ENCODE data around the gene KITLG.
"Not testable (repeated sequence)": the region's sequence is repeated elsewhere in the genome, so short reads cannot be mapped to it uniquely, and the experiment has no call there.

Gene KITLG

GRCh38 chr12:88575361-88575970 lies 4.8 kb downstream of the KITLG start:
- DNase-seq = no peak

DNA sequence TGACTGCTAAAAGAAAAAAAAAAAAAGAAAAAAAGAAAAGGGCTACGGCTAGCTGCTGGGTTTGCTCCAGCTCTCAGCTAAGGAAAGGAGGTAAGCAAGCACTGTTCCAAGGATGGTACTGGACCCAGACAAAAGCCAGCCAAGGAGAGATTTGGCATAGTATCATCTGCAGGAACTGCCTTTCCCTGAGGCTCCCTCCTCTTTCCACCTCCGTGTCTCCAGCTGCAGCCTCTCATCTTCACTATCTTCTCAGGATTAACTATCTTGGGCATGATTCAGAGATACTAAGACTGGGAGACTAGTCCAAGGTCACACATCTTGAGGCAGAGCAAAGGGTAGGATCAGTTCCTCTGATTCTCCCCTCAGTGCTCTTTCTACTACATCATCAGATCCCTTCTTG lies 6.0 kb downstream of the KITLG start:
- no peak for DNase-seq

GRCh38 chr12:88573583-88573982 lies 6.7 kb downstream of the KITLG start:
- no peak for DNase-seq

DNA sequence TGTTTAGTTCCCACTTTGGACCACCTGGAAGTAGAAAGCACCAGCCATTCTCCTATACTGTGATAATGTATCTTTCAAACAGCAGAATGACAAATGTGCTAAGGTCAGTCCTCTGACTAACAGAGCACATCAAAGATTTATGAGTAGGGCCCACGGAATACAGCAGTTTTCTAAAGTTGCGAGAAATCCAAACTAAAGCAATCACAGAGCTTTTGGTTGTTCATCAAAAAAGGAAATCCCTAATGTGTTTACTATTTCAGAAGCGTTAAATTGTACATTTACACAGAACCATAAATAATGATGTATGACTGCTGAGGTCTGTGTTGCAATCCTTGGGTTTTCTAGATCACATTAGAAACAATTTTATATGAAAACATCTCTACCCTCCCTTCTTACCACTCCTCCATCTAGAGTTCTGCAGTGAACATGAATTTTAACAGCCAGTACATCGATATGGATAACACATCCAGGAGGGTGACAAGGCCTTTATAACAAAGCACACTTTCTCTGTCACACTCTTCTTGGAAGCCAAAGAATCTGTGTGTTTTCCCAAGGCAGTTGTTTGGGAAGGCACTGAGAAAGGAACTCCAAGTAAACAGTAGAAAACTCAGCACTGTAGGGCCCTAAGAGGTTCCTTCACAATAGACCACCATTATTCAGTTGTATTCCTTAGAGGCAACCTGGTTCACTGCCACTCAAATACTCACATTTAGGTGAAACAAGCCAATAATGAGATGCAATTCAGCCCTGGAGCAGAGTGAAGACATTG lies 7.3 kb downstream of the KITLG start:
- no peak for DNase-seq

GRCh38 chr12:88571543-88571942 lies 8.7 kb downstream of the KITLG start:
- no peak for DNase-seq

- no peak for DNase-seq
Measured at GRCh38 chr12:88570103-88570502, 10.2 kb downstream of the KITLG start.

DNA sequence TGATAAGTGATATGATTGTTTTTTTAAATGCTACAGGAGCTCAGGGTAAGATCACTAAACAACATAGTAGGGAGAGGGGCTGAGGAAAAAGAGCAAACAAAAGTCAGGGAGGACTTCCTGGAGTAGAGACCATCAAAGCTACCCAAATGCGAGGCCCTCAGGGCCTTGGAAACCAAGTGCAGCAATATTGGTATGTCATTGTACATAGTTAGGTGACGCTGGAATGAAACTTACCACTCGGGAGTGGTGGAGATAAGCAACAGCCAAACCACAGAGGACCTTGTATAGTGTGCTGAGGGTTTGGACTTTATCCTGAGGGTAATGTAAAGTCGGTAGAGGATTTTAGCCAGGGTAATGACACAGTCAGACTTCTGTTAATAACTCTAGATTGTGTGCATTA lies 13.8 kb downstream of the KITLG start:
- DNase-seq = no peak

- DNase-seq = no peak
Measured at GRCh38 chr12:88562846-88563582, 17.3 kb downstream of the KITLG start.

- no peak for DNase-seq
Measured at GRCh38 chr12:88562151-88562550, 18.1 kb downstream of the KITLG start.

DNA sequence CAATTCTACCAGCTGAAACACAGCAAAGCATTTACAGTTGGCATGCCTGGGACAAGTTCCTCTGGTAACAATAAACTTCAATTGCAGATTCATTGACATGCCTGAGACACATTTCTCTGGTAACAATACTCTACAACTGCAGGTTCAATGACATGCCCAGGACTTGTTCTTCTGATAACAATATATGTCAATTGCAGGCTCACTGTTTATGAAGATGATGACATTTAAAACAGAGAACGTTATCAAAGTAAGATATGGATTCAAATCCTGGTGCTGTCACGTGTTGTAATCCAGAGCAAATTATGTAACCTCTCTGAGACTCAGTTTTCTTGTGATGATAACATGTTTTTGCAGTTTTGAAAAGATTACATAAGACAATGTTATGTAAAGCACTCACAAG lies 20.5 kb downstream of the KITLG start:
- DNase-seq = no peak

- DNase-seq = no peak
Measured at GRCh38 chr12:88559199-88559598, 21.1 kb downstream of the KITLG start.

DNA sequence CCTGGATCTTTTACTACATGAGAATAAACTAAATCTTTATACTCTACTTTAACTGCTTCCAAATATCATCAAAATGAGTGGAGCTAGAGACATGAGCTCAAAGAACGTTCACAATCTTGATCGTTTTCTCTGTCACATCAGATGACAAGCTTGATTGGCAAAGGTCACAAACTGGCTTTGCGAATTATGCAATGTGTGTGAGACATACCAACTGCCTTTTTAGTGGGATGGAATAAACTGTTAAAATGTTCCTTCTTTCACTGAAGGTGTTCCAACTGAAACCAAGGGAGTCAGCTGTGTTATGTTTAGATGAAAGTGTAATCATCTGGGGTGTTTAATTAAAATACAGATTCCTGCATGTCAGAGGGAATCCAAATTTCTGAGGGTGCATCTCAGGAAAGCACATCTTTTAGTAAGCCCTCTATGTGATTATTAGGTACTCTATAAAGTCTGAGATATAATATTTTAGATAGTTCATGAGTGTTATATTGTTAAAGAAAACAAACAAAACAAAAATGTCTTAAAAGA lies 21.9 kb downstream of the KITLG start:
- DNase-seq = no peak

- no peak for DNase-seq
Measured at GRCh38 chr12:88556213-88556774, 24.0 kb downstream of the KITLG start.

- DNase-seq = no peak
Measured at GRCh38 chr12:88553941-88554658, 26.2 kb downstream of the KITLG start.

GRCh38 chr12:88552610-88553079 lies 27.6 kb downstream of the KITLG start:
- DNase-seq = no peak

DNA sequence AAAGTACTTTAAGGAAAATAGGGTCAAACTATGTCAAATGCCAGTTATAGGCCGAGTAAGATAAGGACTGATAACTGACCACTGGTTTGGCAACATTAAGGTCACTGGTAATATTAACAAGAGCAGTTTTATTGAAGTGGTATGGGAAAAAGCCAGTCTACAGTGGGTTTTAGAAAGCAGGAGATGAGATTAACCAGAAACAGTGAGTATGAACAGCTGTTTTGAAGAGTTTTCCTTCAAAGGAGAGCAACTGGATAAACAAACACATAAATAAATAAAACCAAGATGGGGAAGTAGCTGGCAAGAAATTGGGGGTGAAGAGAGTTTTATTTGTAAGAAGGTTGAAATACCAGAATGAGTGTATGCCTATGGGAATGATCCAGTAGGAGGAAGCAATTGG lies 30.3 kb downstream of the KITLG start:
- no peak for DNase-seq

DNA sequence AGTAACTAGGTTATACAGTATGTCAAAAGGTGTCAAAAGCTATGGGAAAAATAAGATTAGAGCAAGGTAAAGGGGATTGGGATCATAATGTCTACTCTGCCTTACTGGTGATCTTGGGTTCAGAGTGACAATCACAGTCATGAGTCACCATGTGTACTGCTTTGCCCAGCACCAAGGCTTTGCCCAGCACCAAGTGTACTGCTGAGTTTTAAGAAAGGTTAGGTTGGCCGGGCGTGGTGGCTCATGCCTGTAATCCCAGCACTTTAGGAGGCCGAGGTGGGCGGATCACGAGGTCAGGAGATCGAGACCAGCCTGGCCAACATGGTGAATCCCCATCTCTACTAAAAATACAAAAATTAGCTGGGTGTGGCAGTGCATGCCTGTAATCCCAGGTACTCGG lies 32.3 kb downstream of the KITLG start:
- DNase-seq = not testable (repeated sequence)

DNA sequence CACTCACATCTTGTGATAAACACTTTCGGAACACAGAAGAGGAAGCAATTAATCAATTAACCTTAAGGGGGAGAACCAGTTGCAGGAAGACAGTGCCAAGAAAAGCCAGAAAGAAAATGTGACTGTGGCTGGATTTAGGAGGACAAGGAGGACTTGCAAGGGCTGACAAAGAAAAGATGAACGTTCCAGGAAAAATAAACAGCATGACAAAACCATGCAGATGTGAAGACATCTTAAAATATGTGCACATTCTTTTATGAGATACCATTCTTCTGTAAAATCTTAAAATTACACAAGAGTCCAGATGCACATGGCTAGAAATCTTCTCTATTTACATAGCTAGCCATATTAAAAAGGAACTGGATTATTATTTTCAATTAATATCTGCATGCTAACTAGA lies 33.4 kb downstream of the KITLG start:
- DNase-seq = no peak

GRCh38 chr12:88546226-88546625 lies 34.0 kb downstream of the KITLG start:
- no peak for DNase-seq

GRCh38 chr12:88544991-88545980 lies 35.0 kb downstream of the KITLG start:
- DNase-seq = no peak

DNA sequence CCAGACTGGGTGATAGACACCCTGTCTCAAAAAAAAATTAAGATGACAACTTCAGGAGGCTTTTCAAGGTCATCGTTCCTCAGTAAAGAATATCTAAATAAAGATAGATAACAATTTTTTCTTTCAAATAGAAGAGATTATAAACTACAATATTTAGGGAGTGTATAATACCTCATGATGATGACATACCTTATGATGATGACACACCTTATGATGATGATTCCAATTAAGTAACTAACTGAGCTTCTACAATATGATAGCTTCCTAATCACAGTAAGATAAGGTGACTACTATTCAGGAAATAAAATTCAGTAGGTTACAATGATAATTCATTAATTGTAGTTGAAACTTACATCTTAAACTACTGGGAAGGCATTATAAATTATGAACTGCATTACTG lies 40.4 kb downstream of the KITLG start:
- DNase-seq = no peak
